Omental fat pad (tissue), 4 donors: ENCODE results near the gene KCNH5. TPM values are rescaled to one million over a fixed set of nuclear protein-coding genes. Genes with fewer than 3 reads are reported as not detected.

ENCODE experiments used
- ATAC-seq: fragments of 150-250 bp; one replicate; pipeline ENCODE4 v1.9.1; 2016; ENCODE audit warnings: mild to moderate bottlenecking, moderate library complexity; ENCODE audit not compliant: low FRiP score
- DNase-seq: peaks from one replicate; pipeline ENCODE4 v3.0.0-alpha.2; 2019; ENCODE audit warnings: low spot score
- total RNA-seq, 4 donors: library from RNA; depleted of rRNA; stranded (reverse); fragments of >200 nt; gene quantifications; one replicate each; pipeline ENCODE4 v1.1.0, GENCODE V29; 2016
- TF ChIP-seq, protein P1 (sequence below), 3 donors: fragments of 450-650 bp; IDR thresholded peaks; one replicate each; pipeline ENCODE4 v1.5.1; 2016 to 2017; ENCODE audit warnings: antibody characterized with exemption in 3 of 3, mild to moderate bottlenecking in 3 of 3, moderate library complexity in 2 of 3

Gene KCNH5
- total RNA-seq, 4 donors from 2014 or later, result 1.1 to 6.2 (median 1.1) TPM; not detected in 1

DNA sequence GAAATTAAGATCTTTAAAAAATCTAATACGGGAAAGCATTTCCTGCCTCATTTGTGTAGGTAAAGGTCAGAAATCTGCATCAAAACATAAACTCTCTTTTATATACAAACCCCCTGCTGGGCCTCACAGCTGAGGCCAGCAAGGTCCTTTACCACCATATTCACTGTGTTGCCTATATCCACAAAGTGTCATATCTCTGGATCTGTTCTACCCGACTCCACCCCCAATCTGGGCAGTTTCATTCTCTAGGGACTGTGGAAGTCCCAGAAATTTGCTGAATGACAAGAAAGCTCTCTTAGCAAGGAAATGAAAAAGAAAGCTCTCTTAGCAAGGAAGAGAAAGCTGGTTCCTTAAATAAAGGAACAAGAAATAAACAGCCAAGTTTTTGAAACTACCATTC lies 301.7 kb downstream of the KCNH5 start:
- TF ChIP-seq, protein P1, sequence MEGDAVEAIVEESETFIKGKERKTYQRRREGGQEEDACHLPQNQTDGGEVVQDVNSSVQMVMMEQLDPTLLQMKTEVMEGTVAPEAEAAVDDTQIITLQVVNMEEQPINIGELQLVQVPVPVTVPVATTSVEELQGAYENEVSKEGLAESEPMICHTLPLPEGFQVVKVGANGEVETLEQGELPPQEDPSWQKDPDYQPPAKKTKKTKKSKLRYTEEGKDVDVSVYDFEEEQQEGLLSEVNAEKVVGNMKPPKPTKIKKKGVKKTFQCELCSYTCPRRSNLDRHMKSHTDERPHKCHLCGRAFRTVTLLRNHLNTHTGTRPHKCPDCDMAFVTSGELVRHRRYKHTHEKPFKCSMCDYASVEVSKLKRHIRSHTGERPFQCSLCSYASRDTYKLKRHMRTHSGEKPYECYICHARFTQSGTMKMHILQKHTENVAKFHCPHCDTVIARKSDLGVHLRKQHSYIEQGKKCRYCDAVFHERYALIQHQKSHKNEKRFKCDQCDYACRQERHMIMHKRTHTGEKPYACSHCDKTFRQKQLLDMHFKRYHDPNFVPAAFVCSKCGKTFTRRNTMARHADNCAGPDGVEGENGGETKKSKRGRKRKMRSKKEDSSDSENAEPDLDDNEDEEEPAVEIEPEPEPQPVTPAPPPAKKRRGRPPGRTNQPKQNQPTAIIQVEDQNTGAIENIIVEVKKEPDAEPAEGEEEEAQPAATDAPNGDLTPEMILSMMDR (IDR thresholded peaks at IDR 0.05), result no peak
- ATAC-seq (no peak), DNase-seq (no peak)

DNA sequence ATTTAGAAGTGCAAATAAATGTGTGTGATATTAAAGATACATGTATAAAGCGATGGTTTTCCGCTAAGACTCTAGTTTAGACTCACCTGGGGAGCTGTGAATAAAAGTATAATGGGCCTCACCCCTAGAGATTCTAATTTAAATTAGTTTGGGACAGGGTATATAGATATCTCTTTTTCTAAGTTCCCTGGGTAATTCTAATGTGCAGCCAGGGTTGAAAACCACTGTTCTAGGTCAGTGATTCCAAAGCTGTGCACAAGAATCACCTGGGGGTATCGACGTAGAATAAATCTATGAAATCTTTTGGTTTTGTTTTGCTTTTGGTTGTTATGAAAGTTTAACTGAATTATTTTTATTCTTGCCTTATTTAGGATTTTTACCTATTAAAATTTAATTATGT lies 302.1 kb downstream of the KCNH5 start:
- DNase-seq, result no peak
- TF ChIP-seq, protein P1 (IDR thresholded peaks at IDR 0.05), result no peak
- ATAC-seq, result no peak

DNA sequence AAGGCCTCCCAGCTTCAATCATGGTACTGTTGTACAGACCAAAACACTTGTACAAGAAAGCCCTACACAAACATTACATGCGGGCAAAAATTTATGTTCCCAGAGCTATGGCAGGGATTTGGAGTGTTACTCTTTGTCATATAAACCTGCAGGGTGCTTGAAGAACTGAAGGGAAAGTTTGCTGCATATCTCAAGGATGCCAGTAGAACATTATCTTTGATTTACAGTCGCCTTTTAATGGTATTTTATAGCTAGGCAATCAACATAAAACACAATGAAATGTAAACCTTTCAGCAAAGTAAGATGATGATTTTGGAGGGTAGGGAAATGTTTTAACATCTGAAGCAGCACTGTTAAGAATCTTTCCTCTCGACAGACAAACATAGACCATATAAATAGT lies 305.6 kb downstream of the KCNH5 start:
- DNase-seq, result no peak
- ATAC-seq, result no peak
- TF ChIP-seq, protein P1 (IDR thresholded peaks at IDR 0.05), result no peak

DNA sequence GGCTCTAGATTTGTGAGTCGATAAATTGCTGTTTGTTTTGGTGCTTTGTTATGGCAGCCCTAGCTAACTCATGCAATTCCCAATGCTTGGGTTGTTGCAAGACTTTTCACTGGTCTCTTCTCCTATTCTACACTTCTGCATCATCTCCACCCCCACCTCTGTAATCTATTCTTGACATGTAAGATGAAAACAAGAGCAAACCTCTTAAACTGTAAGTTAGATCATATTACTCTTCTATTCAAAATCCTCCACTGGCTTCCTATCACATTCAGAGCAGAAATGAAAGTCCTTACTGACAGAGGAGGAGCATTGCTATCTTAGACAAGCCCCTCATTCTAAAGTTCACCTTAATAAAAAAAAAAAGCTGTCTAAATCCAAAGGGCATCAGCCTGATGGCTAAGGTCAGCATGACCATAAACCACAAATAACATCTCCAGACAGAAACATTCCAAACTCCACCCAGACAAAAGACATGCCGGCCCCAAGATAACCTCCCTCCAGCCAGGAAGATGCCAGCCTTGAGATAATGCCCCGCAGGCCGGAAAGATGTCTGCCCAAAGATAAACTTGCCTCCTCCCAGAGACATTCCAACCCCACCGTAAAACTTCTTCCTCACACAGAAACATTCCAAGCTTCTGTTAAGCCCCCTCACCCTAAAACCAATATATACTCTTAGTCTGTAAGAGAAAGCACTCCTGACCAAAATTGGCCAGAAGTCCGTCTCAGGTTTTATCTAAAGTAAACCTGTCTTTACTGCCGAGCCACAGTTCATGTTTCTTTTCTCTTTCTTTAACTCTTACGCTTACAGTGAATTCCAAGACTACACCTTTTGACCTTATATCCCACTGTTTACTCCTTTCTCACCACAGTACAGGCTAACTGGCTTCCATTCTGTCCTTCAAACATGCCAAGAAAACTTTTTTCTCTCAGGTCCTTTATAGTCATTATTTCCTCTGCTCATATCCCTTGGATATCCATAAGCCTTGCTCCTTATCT lies 308.9 kb downstream of the KCNH5 start:
- TF ChIP-seq, protein P1 (IDR thresholded peaks at IDR 0.05), result no peak
- DNase-seq (no peak), ATAC-seq (no peak)

DNA sequence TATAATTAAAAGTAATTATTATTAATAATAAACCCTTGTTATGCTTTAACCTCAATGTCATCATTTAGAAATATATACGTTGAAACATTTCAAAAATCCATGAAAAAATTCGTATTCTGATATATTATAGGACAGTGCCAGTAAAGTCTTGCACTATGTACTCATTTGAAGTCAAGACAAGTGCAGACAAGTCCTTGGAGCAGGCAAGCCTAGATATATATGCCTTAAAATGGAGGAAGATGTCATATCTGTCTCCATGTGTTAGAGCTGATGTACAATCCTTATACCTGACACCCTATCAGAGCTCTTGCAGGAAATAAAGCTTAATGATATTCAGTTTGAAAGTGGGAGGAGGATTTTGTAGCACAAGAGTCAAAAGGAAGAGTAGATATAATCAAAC lies 310.4 kb downstream of the KCNH5 start:
- TF ChIP-seq, protein P1 (IDR thresholded peaks at IDR 0.05), result no peak
- DNase-seq (no peak), ATAC-seq (no peak)

DNA sequence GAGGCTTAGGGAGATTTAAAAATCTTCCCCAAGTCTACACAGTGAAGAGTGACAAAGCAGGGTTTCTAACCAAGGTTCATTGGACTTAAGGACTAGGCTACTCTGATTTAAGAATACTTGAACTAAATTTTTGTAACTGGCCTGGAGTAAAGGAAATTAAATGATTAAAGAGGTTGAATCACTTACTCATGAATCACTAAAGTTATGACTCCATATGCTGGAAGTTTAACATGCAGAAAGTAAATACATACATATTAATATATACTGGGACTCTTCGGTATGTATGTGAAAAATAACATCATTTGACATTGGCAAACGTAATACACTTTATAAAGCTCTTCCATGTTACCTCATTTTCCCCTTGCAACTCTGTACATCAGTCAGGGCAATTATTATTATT lies 322.9 kb downstream of the KCNH5 start:
- TF ChIP-seq, protein P1 (IDR thresholded peaks at IDR 0.05), result no peak
- ATAC-seq, result no peak
- no peak for DNase-seq

DNA sequence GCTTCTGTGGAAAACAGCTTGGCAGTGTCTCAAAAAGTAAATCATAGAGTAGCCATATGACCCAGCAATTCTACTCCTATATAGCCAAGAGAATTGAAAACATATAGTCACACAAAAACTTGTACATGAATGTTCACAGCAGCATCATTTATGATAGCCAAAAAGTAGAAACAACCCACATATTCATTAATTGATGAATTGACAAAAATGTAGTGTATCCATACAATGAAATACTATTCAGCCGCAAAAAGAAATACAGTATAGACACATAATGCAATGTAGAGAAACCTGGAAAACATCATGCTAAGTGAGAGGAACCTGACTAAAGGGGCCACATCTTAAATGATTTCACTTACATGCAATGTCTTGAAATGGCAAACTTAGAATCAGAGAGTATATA lies 326.6 kb downstream of the KCNH5 start:
- ATAC-seq (no peak), DNase-seq (no peak)
- TF ChIP-seq, protein P1 (IDR thresholded peaks at IDR 0.05), result no peak
